ENCODE results near the gene MAGI2.

The MAGI2 gene

DNA sequence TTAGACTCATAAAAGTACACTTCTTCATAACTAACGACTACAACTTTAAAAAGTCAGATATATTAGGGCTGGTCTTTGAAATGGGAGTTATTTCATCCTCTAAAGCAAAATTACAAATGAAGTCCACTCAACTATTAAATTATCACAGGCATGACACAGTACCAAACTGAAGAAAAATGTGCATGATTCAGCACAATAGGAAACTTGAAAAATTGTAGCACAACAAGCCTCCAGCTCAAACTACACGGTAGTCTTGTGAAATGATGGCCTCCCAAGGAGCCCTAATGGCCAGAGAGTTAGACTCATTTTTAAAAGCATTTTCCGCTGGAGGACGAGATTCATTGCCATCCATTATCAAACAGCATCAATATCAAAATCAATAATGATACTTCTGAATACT, 76.4 kb downstream of the MAGI2 start:
- TF ChIP-seq CTCF (conservative IDR thresholded peaks at IDR 0.05) = no peak
- H3K27ac ChIP-seq = no peak overlapping the region

- no peak overlapping the region for H3K27ac ChIP-seq
- TF ChIP-seq CTCF (conservative IDR thresholded peaks at IDR 0.05) = no peak
These were observed 77.0 kb downstream of the MAGI2 start for GRCh38 chr7:79376299-79377025.

DNA sequence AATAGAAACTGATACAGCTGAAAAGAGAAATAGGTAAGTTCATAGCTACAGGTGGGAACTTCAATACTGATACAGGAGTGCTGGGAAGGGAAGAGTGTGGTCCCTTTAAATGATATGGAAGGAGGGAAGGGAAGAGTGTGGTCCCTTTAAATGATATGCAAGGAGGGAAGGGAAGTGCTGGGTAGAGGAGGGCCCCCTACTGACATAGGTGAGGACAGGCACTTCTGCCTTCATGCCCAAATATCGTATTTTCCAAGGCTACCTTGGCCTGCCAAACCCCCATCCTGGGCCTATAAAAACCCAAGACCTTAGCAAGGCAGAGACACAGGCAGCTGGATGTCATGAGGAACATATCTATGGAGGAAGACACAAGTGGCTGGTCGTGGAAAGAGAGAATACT, 92.3 kb downstream of the MAGI2 start:
- no peak for TF ChIP-seq CTCF (conservative IDR thresholded peaks at IDR 0.05)
- no peak overlapping the region for H3K27ac ChIP-seq

- no peak overlapping the region for H3K27ac ChIP-seq
- TF ChIP-seq CTCF (conservative IDR thresholded peaks at IDR 0.05) = no peak
These were observed 93.6 kb downstream of the MAGI2 start for GRCh38 chr7:79359827-79360226.

- no peak overlapping the region for H3K27ac ChIP-seq
- TF ChIP-seq CTCF (conservative IDR thresholded peaks at IDR 0.05) = no peak
These were observed 96.4 kb downstream of the MAGI2 start for GRCh38 chr7:79357101-79357500.

DNA sequence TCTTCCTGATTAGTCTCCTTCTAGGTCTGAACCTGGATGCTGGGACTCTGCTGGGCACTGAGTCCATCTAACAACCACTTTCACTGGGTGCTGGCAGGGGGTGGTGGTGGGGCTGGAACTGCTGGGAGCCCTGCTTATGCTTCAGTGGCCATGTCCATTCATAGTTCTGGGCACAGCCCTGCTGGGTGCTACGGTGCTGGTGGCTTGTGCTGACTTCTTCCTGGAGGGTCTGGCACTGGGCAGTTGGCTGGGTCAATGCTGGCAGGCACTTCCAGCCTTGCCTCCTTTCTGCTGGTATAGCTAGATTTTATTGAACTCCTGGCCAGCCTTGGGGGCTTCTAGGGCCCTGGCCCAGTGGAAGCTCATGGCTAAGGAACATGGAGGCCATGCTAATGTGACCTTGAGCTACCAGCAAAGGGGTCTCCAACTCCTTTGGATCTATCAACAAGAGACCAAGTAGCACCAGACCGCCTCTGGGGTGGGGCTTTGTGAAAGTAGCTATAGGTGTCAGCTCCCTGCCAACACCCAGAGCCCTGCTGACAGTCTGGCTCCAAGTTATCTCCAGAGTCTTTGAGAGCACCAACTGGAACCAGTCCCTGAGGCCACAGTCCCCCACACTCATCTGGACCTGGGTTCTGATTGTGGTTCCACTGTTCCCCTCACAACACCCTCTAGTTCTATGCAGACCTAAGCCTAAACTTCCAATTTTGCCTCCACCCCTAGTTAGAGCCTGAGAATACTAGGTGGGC, 99.6 kb downstream of the MAGI2 start:
- TF ChIP-seq CTCF (conservative IDR thresholded peaks at IDR 0.05) = no peak
- no peak overlapping the region for H3K27ac ChIP-seq

DNA sequence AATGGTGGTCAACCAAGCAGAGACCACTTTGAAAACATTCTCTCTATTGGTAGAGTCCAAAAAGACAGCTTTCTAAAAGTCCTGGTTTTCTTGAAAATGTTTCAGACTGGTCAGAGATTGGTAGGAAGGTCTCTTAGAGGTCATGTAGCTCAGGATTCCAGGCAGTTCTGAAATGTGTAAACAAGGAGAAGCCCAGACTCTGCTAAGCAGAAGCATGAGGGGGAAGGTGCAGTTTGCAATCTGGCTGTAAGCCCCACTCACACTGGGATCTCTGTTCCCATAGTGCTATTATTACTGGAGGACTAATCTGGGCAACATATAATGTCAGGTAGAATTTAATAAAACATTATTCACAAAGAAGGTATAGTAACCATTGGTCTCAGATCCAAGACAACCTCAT, 101.1 kb downstream of the MAGI2 start:
- no peak for TF ChIP-seq CTCF (conservative IDR thresholded peaks at IDR 0.05)
- H3K27ac ChIP-seq = no peak overlapping the region
